Activated CD4-positive, alpha-beta T cell treated with anti-CD3 and anti-CD28 coated beads, Interleukin-2, amount 50 U/mL, for 48 hours (primary cell): ENCODE measurements around the gene MAP2K3.

Source experiments
- DNase-seq, 2 experiments: peaks; one replicate each; pipeline ENCODE4 v3.0.0-alpha.2; 2020

Gene MAP2K3

DNA sequence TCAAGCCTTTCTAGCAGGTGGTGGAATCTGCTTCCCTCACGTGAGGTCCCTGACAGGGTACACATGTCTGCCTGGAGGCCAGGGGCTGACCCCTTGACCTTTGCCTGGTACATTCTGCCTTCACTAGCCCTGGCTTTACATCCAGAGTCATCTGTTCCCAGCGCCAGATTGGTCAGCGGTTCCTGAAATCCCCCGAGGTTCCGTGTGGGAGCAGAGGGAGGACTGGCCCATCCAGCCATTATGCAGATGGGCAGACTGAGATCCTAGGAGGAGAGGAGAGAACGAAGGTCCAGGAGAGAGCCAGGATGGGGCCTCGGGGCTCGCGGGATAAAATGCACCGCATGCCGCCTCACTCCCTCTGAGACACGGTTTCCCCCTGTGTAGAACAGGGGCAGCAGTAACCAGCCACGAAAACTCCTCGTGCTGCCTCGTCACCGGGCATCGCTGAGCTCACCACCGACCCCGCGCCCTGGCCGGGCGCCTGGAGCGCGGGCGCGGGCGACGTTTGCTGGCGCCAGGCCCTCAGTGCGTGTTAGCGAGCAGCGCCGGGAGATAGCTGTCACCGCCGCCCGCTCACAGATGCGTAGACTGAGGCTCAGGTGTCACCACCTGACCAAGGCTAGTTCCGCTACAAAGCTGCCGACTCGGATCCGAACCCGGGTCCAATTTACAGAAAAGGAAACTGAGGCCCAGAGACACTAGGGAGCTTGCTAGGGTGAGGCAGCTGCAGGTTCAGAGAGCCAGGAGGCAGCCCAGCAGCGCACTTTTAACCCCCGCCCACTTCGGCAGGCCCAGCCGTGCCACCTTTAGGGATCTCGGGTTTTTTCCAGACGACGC, 811 bp upstream of the MAP2K3 start:
- DNase-seq: no peak

DNA sequence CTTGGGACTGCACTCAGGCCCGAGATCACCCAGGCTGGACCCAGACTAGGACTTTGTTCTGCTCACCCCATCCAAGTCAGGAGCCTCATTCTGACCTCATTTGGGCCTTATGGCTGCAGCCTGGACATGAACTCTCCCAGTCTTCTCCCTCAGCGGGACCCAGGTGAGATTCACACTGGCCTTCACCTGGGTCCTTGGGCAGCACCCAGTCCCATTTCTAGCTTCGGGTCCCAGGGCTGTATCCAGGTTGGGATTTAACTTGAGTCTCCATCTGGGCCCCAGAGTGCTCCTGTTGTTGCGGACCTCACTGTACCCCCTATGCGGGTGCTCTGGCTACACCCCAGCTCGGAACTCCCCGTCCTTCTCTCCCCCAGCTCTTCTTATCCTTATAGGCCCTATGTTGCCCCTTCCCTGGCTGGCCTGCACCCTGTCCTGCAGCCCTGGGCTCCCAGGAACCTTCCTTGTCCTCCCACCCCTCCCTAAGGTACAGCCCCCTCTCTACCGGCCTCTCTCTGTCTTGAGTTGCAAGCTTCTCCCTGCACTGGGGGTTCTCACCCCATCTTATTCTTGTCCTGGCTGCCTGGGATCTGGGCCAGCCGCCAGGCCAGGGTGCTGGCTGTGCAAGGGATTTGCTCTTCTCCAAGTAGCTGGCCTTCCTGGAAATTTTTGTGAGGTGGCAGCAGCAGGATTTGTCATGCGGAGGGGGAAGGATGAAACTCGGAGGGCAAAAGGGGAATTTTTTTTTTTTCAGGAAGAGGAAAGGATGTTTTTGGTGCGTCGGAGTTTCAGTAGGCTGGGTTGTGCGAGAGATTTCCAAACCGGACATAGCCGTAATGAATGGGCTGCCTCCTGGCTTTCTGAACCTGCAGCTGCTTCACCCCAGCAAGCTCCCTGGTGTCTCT, 904 bp downstream of the MAP2K3 start:
- DNase-seq: peak in 1 of 2 experiments; percentile 44

DNA sequence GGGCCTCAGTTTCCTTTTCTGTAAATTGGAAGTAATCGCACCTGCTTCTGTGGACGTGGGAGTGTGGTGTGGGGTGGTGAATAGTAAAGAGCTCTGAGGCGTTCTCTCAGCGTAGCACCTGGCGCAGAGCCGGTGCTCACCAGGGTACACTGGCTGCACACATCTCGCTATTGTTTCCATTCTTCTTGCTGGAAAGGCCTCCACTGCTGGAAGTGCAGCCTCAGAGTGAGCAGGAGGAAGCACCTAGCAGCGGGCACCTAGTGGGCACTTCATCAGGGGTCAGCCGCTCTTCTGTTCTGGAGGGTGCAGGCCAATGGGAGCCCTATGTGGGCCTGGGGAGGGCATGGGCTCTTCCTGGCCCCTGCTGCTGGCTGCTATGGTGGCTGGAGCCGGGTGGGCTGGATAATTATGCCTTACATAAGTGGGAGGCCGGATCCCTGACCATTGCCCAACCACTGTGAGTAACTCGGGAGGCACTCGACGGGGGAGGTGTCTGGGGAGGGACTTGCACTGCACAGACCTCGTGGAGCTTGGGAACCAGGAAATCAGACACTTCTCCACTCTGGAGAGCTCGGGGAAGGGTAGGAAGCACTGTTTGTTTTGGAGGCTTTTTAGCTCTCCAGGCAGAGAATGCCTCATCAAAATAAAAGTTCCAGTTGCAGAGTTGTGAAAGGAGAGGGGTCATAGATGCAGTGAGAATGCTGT, 1.7 kb downstream of the MAP2K3 start:
- peak; percentile 42 to 49 for DNase-seq

- DNase-seq: peak; percentile 58 to 67
These were observed 2.6 kb downstream of the MAP2K3 start for GRCh38 chr17:21286909-21287702.

DNA sequence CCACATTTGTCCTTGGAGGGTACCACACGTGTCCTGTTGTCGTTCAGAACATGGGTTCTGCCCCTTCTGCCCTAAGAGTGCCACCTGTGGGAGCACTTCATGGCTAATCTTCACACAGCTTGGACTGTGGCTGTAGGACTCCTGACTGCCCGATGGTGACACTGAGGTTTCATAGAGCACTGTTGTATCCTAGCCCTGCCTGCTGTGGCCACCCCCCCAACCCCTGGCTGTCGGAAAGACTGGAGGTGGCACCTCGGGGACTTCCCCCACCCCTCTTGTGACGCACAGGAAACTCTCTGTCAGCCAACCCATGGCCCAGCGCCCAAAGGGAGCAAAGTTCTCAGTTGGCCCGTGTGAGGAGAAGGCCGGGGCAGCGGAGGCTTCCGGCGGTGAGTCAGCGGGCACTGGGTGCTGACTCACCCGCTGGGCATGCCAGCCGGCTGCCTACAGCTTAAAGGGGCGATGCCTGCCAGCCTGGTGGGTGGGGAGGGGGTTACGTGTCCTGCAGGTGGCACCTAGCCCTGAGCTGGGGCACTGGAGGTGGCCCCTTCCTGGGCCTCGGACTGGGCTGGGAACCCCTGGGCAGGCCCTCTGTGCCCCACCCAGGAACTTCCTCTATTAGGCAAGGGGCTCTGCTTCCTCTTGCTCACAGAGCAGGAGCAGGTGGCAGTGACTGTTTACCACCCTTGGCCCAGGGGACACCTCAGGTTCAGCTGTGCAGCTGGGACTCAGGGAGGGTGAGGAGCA, 3.4 kb downstream of the MAP2K3 start:
- peak; percentile 96 to 98 for DNase-seq

DNA sequence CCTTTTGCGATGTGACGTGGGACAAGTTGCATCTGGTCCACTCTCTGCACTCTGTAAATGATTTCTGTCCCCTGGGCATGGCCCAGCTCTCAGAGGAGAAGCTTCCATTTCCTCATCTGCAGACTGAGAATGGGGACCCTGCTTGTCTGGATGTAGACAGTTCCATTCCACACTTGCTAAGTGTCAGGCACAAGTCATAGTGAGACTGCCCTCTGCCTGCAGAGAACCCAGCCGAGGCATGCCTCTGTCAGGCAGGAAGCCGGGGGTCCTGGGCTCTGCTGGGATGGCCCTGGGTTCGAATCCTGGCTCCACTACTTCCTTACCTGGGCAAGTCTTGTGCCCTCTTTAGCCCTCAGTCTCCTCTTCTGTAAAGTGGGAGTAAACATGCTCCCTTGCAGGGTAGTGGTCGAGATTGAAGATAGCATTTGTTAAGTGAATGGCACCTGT, 4.1 kb downstream of the MAP2K3 start:
- DNase-seq: peak; percentile 30 to 39

DNA sequence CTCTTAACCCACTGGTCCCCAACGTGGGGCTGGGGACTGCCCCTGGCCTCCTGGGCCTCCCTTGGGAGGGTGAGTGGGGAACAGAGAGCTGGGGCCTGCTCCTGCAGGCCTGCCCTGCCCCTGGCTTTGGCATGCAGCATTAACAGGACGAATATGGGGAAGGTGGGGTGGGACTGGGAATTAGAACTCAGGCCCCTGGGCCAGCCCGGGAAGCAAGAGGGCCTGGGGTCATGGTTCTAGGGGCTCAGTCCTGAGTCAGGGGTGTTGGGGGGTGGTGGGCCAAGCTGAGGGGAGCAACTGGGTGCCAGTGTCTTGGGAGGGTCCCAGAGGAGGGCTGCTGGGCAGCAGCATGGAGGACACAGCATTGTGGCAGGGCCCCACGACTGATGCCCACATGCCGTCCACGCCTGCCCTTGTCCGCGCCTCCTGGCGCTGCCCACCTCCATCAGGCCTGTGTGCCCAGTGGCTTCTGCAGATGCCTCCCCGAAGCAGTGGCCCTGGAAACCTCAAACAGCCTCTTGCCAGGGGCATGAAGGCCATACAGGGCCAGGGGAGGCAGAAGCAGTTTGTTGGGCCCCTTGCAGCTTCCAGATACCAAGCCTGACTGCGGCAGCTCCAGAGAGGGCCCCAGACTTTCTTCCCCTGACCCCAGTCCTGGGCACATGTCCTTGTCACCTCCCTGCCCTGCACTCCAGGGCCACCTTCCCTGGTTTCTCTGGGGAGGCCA, 4.8 kb downstream of the MAP2K3 start:
- no peak for DNase-seq

DNA sequence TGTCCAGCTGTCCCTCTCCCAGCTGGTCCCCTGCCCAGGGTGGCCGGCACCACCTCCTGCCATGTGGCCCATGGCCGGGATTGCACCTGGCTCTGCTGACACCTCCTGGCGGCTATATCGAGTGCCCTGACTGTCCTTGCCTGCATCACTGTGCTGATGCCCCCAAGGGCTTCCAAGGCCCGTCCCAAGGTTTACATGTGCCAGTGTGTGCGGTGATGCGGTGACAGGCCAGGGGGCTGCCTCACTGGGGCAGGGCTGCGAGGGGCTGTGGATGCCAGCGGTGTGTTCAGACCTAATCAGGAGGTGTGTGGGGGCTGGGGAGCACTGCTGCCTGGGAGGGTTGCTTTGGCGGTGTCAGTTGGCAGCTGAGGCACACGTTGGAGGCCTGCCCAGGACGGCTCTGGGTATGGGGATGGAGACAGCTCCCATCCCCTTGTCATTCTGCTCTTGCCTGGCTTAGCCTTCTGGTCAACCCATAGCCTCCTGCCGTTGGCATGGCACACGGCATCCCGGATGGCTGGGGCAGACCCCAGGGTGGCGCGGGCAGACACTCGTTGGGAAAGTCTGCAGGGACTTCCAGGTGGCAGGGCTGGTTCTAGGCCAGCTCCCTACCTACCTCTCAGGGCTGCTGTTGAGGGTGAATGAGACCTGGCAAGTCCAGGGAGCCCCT, 5.5 kb downstream of the MAP2K3 start:
- DNase-seq: no peak

DNA sequence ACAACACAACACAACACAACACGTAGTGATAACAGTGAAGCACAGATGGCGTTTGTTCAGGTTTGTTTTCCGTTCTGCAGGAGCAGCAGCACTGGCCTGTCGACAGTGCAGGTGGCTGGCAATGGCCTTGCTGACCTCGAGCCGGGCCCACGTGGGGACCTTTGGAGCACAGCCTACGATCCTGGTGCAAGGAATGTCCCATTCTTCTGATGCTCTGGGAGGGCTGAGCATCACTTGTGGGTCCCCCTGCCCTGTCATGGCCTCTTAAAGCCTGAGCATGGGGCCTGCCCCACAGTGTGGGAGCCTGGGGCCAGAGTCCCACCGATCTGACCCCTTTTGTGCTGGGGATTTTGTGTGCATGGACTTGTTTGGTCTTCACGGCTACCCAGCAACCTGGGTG, 6.8 kb downstream of the MAP2K3 start:
- DNase-seq: no peak

DNA sequence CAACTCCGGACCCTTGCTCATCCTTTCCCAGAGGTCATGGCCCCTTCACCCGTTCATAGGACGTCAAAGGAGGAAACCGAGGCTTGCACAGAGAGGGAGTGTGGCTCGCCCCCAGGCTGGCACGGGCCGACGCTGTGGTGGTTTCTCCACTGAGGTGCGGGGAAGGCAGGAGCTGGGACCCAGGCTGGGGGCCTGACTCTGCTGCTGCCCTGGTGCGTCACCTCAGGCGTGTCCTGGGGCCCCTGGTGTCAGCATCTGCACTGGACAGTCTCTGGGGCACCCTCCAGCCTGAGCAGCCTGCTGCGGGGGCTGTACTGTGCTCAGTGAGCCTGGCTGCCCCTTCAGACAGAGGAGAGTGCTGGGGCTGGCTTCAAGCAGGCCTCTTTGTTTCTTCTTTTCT, 7.4 kb downstream of the MAP2K3 start:
- no peak for DNase-seq

DNA sequence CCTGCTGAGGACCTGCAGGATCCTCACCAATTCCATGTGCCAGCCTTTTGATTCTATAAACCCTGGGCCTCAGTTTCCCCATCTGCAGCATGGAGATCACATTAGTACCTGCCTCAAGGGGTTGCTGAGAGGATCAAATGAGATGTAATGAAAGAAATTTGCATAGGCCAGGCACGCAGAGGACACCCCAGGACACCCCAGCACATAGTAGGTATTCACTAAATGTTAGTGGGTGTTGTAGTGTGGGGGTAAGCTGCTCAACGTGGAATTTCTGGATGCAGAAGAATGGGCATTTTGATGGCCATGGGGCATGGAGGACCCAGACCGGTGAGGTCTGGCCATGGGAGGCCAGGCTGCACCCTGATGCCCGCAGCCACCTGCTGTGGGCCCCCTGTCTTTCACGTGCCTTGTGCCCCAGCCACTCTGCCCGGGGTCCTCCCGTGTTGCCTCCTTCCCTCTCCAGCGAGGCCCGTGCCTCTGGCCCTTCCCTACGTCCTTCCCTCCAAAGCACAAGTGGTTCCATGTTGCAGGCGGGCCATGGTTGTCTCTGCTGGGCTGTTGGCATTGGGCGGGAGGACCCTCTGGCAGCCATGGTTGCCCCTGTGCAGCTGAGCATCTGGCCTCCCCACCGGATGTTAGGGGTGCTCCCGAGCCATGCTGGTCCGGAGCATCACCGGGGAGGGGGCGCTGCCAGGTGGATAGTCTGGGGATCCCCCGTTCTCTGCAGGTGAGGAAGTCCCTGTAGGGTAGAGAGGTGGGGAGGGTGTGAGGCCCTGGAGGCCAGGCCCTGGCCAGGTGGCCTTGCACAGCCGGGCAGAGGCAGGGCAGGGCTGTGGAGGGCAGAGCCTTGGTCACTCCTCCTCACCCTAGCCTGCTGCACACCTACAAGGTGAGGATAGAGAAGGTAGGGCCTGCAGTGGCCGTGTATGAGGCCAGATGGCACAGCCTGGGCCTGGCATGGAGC, 8.6 kb downstream of the MAP2K3 start:
- DNase-seq: no peak

GRCh38 chr17:21293831-21294210, 9.3 kb downstream of the MAP2K3 start:
- no peak for DNase-seq

DNA sequence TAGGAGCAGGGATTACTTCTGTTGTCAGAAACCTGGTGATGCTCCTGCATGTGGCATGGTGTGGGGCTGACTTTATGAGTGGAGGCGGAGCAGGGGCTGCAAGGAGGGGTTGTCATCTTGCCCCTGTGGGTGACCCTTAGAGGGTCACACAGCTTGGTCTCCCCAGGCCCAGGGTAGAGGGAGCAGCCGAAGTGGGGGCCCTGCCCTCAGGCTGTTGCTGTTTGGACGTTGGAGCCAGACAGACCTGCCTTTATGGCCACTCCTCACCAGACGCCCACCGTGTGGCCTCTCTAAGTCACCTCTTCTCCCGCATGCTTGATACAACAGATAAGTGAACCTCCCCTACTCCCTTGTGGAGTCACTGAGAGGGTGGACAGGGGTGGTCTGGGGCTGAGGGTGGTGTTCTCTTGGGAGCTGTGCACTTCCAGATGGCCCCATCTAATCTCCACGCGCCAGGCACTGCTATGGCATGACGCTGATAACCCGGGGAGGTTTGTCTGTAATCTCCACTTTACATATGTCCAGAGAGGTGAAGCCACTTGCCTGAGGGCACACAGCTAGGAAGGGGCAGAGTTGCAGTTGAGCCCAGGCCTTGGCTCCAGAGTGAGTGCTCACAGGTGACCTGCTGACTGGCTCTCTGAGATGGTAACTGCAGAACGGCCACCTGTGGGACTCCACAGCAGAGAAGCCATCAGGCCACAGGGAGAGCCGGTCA, 10.0 kb downstream of the MAP2K3 start:
- no peak for DNase-seq

- DNase-seq: no peak
These were observed 10.8 kb downstream of the MAP2K3 start for GRCh38 chr17:21295036-21295952.

- no peak for DNase-seq
These were observed 11.8 kb downstream of the MAP2K3 start for GRCh38 chr17:21296097-21297025.

- DNase-seq: no peak
These were observed 12.6 kb downstream of the MAP2K3 start for GRCh38 chr17:21297026-21297520.
